Mucosa of stomach (tissue), 1 donor: Measurements from ENCODE around the gene TMEM239.

Experiments used
- H3K27me3 ChIP-seq: one replicate; pipeline ENCODE4 v1.7.0; 2013; ENCODE audit warnings: mild to moderate bottlenecking, low read length; ENCODE audit not compliant: control insufficient read depth, insufficient read depth
- H3K36me3 ChIP-seq: one replicate; pipeline ENCODE4 v1.7.0; 2013; ENCODE audit warnings: low read length; ENCODE audit not compliant: control insufficient read depth, insufficient read depth
- H3K4me1 ChIP-seq: one replicate; pipeline ENCODE4 v1.7.0; 2013; ENCODE audit warnings: mild to moderate bottlenecking, low read length; ENCODE audit not compliant: control insufficient read depth, insufficient read depth
- H3K4me3 ChIP-seq: one replicate; pipeline ENCODE4 v1.7.0; 2013; ENCODE audit warnings: low read length
- H3K9ac ChIP-seq: one replicate; pipeline ENCODE4 v1.7.0; 2013; ENCODE audit warnings: mild to moderate bottlenecking, low read length, moderate library complexity
- H3K9me3 ChIP-seq: one replicate; pipeline ENCODE4 v1.7.0; 2013; ENCODE audit warnings: mild to moderate bottlenecking, low read length, moderate library complexity; ENCODE audit not compliant: control insufficient read depth
- donor health status: Pancreatic carcinoma.

TMEM239 gene

GRCh38 chr20:2833761-2834160 is 17.6 kb downstream of the TMEM239 start:
- no peaks in the 10 kb centered on the region for H3K27me3 ChIP-seq
- H3K4me1 ChIP-seq = no peaks in the 10 kb centered on the region
- no peaks in the 10 kb centered on the region for H3K9me3 ChIP-seq
- no peak overlapping the region for H3K4me3 ChIP-seq
- H3K9ac ChIP-seq = no peak overlapping the region
- no peaks in the 10 kb centered on the region for H3K36me3 ChIP-seq

DNA sequence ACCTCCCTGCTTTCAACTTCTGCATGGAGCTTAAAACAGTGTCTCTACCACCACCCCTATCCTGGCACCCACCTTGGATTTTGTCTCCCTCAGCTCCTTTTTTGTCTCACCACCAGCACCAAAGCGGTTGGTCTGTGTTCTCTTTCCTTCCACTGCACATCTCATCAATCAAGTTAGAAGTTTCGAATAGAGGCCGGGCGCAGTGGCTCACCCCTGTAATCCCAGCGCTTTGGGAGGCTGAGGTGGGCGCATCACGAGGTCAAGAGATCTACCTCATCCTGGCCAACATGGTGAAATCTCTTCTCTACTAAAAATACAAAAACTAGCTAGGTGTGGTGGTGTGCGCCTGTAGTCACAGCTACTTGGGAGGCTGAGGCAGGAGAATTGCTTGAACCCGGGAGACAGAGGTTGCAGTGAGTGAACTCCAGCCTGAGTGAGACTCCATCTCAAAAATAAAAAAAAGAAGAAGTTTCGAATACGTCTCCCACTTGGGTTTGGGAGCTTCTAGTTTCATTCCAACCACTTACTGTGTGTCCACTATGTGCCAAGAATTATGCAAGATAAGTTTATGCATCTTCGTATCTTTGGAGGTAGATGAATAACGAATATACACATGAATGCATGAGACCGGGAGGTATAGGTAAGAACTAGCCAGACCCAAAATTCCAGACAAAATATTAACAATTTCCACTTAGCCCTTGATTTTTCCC is 18.4 kb downstream of the TMEM239 start:
- H3K9ac ChIP-seq = no peak overlapping the region
- H3K36me3 ChIP-seq = no peaks in the 10 kb centered on the region
- peaks cover under 1% of the 10 kb centered on the region for H3K4me1 ChIP-seq
- H3K4me3 ChIP-seq = no peak overlapping the region
- no peaks in the 10 kb centered on the region for H3K9me3 ChIP-seq
- H3K27me3 ChIP-seq = no peaks in the 10 kb centered on the region

DNA sequence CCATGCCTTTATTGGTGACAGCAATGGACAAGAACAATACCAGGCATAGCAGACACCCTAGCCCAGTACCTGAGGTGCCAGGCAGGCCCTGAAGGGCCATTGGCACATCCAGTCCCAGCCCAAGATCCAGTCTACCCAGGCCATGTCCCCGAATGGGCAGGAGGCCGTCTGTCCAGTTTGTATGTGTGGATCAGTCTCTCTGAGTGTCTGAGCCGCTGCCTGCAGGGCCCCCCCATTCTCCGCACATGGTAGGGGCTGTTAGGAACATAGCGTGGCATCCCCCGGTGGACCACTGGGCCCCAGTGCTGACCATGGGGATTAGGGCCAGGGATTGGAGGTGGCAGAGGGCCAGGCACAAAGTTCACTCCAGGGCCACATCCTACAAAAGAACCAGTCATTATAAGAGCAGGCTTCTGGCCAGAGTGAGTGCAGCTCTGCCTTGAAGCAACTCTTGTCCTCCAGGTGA is 19.2 kb downstream of the TMEM239 start:
- Histone ChIP-seq H3K9ac (no peak overlapping the region), H3K4me1 (peaks cover 9% of the 10 kb centered on the region), H3K4me3 (no peak overlapping the region), H3K27me3 (no peaks in the 10 kb centered on the region), H3K36me3 (no peaks in the 10 kb centered on the region), H3K9me3 (no peaks in the 10 kb centered on the region)

DNA sequence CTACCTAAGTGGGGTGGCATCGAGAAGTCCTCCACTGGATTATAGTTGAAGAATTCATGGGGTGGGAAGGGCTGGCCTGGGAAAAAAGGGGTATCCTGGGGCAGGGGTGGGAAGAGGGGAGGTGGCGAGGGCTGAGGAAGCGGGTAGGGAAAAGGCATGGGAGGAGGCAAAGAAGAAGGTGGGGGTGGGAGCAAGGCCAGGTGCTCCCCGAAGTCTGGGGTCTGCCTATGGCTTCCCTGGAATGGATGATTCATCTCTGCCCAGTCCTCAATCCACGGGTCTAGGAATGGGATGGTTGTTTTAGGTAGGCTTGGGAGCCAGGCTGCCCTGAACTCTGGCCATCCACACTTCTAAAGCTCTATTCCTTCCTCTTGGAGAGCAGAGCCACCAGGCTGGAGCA is 19.9 kb downstream of the TMEM239 start:
- no peak overlapping the region for H3K9ac ChIP-seq
- H3K27me3 ChIP-seq = no peaks in the 10 kb centered on the region
- H3K4me1 ChIP-seq = peaks cover 10% of the 10 kb centered on the region
- no peaks in the 10 kb centered on the region for H3K36me3 ChIP-seq
- H3K4me3 ChIP-seq = no peak overlapping the region
- no peaks in the 10 kb centered on the region for H3K9me3 ChIP-seq

- no peaks in the 10 kb centered on the region for H3K36me3 ChIP-seq
- peaks cover 17% of the 10 kb centered on the region for H3K4me1 ChIP-seq
- H3K4me3 ChIP-seq = no peak overlapping the region
- no peak overlapping the region for H3K9ac ChIP-seq
- no peaks in the 10 kb centered on the region for H3K9me3 ChIP-seq
- no peaks in the 10 kb centered on the region for H3K27me3 ChIP-seq
Measured at GRCh38 chr20:2837221-2837960, 21.2 kb downstream of the TMEM239 start.

GRCh38 chr20:2838170-2838797 is 22.1 kb downstream of the TMEM239 start:
- Histone ChIP-seq H3K9ac (no peak overlapping the region), H3K4me1 (peaks cover 17% of the 10 kb centered on the region), H3K9me3 (no peaks in the 10 kb centered on the region), H3K4me3 (no peak overlapping the region), H3K27me3 (no peaks in the 10 kb centered on the region), H3K36me3 (no peaks in the 10 kb centered on the region)

DNA sequence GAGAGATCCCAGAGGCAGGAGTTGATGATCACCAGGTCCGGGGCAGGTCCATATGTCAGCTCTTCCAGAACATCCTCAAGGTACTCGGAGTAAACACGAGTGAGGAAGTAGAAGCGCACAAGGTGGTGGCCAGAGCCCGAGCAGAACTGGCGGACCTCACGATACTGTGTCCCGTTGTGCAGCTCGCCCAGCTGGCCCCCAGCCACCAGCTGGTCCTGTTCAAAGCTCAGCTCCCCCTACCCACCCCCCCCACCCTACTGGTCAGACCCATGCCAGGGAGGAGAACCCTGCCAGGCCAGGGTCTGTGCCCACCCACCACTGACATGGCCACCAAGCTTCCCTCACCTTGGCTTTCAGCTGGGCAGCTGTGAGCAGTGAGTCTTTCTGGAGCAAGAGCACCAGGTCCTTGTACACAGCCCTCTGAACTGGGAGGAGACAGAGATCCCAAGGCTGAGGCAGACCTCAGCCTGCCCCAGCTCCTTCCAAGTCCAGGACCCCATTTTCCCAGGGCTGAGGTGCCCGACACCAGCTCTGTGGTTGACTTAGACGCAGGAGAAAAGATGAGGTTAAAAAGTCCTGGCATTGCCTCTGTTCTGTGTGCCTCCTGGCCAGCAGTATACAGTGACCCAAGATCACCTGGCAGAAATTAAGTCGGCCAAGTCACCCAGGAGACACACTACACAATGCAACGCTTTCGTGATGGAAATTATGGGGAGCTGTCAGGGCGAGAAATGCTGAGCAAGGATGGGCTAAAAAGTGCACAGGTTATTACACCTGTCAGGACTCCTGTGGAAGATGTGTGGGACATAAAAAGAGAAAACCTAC is 22.9 kb downstream of the TMEM239 start:
- Histone ChIP-seq H3K36me3 (no peaks in the 10 kb centered on the region), H3K9ac (no peak overlapping the region), H3K9me3 (no peaks in the 10 kb centered on the region), H3K27me3 (no peaks in the 10 kb centered on the region), H3K4me1 (peaks cover 17% of the 10 kb centered on the region), H3K4me3 (no peak overlapping the region)

DNA sequence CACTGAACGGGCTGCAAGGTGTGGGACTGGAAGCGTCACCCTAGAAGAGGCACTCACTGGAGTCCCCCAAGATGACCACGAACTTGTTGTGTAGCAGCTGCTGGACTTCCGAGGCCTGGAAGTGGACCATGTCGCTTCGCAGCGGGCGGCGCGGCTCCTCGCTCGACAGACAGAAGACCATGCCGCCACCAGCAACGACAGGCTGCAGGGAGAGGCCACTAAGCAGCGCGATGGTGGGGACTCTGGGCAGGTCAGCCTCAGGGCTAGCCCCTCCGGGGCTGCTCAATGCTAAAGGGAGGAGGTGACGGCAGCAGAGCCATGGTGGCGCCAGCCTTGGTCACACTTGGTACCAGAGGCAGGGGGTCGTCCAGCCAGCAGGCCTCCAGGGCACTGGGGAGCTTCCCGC is 23.6 kb downstream of the TMEM239 start:
- H3K9ac ChIP-seq = peak overlapping the region; percentile 87
- H3K27me3 ChIP-seq = no peaks in the 10 kb centered on the region
- peaks cover 17% of the 10 kb centered on the region for H3K4me1 ChIP-seq
- H3K4me3 ChIP-seq = peak overlapping the region; percentile 75
- H3K36me3 ChIP-seq = no peaks in the 10 kb centered on the region
- no peaks in the 10 kb centered on the region for H3K9me3 ChIP-seq

- peak within 1 kb of the TSS; percentile 87 for H3K9ac ChIP-seq
Measured at GRCh38 chr20:2840138-2840966, 24.2 kb downstream of the TMEM239 start, which contains the start of the genes PCED1A and VPS16. TSS of gene PCED1A (minus strand) at chr20:2840655. CDS start at chr20:2839912, 743 bp downstream. TSS of gene VPS16 (plus strand) at chr20:2840745. CDS start at chr20:2840775, 30 bp downstream.

GRCh38 chr20:2840967-2841531 is 24.9 kb downstream of the TMEM239 start:
- H3K27me3 ChIP-seq = no peaks in the 10 kb centered on the region
- peak overlapping the region; percentile 48 for H3K9ac ChIP-seq
- H3K4me3 ChIP-seq = peak overlapping the region; percentile 49
- no peaks in the 10 kb centered on the region for H3K36me3 ChIP-seq
- H3K4me1 ChIP-seq = peaks cover 17% of the 10 kb centered on the region
- H3K9me3 ChIP-seq = no peaks in the 10 kb centered on the region

More at GRCh38 chr20:2840138-2840966, 24.2 kb downstream of the TMEM239 start, which contains the start of the genes PCED1A and VPS16:
- no peaks in the 10 kb centered on the region for H3K27me3 ChIP-seq
- H3K4me3 ChIP-seq = peak within 1 kb of the TSS; percentile 75
- H3K4me1 ChIP-seq = peaks cover 17% of the 10 kb centered on the region
- H3K9me3 ChIP-seq = no peaks in the 10 kb centered on the region
- H3K36me3 ChIP-seq = no peaks in the 10 kb centered on the region
